ENCODE measurements around the gene KLHL8. TPM values are rescaled to one million over a fixed set of nuclear protein-coding genes. Genes with fewer than 3 reads are reported as not detected.
"Not testable (repeated sequence)": the region's sequence is repeated elsewhere in the genome, so short reads cannot be mapped to it uniquely, and the experiment has no call there.

The KLHL8 gene
- total RNA-seq, 2 donors from 2014 or later, result 10.6 to 11.8 TPM

DNA sequence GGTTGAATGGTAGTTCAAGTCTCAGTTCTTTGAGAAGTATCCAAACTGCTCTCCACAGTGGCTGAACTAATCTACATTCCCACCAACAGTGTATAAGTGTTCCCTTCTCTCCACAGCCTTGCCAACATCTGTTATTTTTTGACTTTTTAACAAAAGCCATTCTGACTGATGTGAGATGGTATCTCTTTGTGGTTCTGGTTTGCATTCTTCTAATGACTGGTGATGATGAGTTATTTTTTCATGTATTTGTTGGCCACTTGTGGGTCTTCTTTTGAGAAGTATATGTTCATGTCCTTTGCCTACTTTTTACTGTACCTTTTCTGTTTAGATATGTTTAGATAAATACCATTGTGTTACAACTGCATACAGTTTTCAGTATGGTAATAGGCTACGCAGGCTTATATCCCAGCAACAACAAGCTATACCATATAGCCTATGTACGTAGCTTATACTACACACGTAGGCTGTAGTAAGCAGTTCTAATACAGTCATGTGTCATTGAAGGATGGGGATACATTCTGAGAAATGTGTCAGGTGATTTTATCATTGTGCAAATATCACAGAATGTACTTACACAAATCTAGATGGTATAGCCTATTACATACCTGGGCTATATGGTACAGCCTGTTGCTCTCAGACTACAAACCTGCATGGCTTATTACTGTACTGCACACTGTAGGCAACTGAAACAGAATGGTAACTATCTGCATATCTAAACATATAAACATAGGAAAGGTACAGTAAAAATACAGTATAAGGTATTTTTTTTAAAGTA lies 28.1 kb downstream of the KLHL8 start:
- intact Hi-C loops (cut with DNase I), result no loop called here
- ATAC-seq (no peak), DNase-seq (no peak)

DNA sequence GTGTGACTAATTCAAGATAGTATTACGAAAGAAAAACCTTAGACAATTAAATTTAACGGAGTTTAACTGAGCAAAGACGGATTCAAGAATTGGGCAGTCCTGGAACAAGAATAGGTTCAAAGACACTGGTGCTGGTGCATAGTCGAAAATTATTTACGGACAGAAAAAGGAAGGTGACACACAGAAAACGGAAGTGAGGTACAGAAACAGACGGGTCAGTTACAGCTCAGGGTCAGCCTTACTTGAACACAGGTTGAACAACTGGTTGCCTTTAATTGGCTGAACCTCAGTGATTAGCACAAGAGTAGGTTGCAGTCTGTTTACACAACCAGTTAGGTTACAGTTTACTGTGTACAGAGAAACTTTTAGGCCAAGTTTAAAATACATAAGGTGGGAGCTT lies 31.5 kb downstream of the KLHL8 start:
- DNase-seq (no peak), ATAC-seq (no peak)
- intact Hi-C loops (cut with DNase I), result no loop called here

DNA sequence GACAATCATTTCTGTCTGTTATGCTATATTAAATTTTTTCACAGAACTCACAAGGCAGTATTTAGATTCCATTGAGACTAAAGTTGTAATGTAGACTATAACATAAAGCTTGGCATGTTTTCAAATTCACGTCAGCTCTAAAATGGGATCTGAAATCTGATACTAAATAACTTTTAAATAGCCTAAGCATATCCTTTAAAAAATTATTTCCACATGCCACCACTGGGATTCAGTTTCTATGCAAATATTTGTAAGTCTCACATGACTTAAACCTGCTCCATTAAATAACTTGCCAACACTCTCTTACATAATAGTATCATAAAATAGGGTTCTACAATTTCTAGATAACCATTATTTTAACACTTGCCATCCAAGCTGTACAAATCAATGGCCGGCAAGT lies 32.4 kb downstream of the KLHL8 start:
- intact Hi-C loops (cut with DNase I), result no loop called here
- ATAC-seq, result no peak
- no peak for DNase-seq

GRCh38 chr4:87185146-87185870 lies 35.1 kb downstream of the KLHL8 start:
- ATAC-seq, result no peak
- intact Hi-C loops (cut with DNase I), result no loop called here
- no peak for DNase-seq

- DNase-seq, result no peak
- intact Hi-C loops (cut with DNase I), result no loop called here
- no peak for ATAC-seq
Measured at GRCh38 chr4:87180767-87181166, 39.7 kb downstream of the KLHL8 start.

- no peak for ATAC-seq
- intact Hi-C loops (cut with DNase I), result no loop called here
Measured at GRCh38 chr4:87179751-87180150, 40.7 kb downstream of the KLHL8 start.

DNA sequence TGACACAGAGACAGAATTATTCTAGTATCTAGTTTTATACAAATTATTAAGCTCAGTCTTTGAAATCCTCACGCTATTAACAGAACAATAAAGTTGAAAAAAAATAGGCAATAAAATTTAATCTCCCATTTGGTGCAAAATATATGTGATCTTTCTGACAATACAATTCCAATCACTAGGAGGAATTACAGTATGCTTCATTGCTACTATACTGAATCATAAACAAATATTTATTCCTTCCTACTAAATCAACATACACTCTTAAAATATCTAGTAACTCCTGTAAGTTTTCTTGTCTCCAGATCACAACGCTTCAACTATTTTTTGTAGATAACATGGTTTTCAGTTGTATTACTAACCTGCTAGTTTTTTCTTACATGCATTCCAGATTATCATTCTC lies 45.7 kb downstream of the KLHL8 start:
- ATAC-seq (no peak), DNase-seq (no peak)
- intact Hi-C loops (cut with DNase I), result no loop called here

More at GRCh38 chr4:87179751-87180150, 40.7 kb downstream of the KLHL8 start:
- DNase-seq, result no peak

GRCh38 chr4:87171944-87172343 lies 48.5 kb downstream of the KLHL8 start:
- DNase-seq, result no peak
- no peak for ATAC-seq
- intact Hi-C loops (cut with DNase I), result no loop called here

DNA sequence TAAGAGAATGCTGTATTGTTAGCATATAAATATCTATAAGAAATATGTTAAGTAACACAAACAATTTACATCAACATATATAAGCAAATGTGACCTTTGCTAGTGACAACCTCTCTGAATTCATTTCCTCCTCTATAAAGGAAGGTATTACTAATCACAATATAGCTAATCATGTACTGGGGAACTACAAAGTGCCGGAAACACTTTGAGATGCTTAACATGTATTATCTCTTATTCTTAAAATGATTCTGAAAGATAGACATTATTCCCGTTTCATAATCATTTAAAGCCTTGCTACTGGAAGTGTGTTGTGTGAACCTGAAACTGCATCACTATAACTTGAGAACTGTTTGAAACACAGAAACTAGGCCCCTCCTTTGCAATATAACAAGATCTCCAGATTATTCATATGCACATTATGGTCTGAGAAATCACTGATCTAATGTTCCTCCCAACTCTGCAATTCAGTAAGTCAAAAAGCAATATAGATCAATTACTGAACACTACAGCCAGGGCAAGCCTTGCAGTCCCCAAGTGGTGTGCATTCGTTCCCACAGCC lies 54.0 kb downstream of the KLHL8 start:
- intact Hi-C loops (cut with DNase I), result no loop called here
- no peak for ATAC-seq
- DNase-seq, result no peak

- DNase-seq, result no peak
- intact Hi-C loops (cut with DNase I), result no loop called here
- no peak for ATAC-seq
Measured at GRCh38 chr4:87165892-87166291, 54.5 kb downstream of the KLHL8 start.

- ATAC-seq (no peak), DNase-seq (no peak)
- intact Hi-C loops (cut with DNase I), result loop anchor here (5.0 to 10.0 kb wide), 2 partner anchors 84 to 312 kb away; no protein-coding TSS in a partner anchor
Measured at GRCh38 chr4:87153078-87153870, 67.1 kb downstream of the KLHL8 start.

GRCh38 chr4:87152310-87153041 lies 67.9 kb downstream of the KLHL8 start:
- intact Hi-C loops (cut with DNase I), result loop anchor here (5.0 to 10.0 kb wide), 2 partner anchors 85 to 312 kb away; no protein-coding TSS in a partner anchor
- no peak for ATAC-seq
- DNase-seq, result no peak

GRCh38 chr4:87151730-87152129 lies 68.7 kb downstream of the KLHL8 start:
- DNase-seq (no peak), ATAC-seq (no peak)
- intact Hi-C loops (cut with DNase I), result loop anchor here (5.0 to 10.0 kb wide), 2 partner anchors 86 to 313 kb away; no protein-coding TSS in a partner anchor

- DNase-seq (no peak), ATAC-seq (peak; percentile 44 to 75)
- intact Hi-C loops (cut with DNase I), result loop anchor here (1.0 to 10.0 kb wide), 3 partner anchors 85 to 314 kb away; no protein-coding TSS in a partner anchor
Measured at GRCh38 chr4:87150498-87151261, 69.7 kb downstream of the KLHL8 start.

GRCh38 chr4:87147116-87147515 lies 73.3 kb downstream of the KLHL8 start:
- intact Hi-C loops (cut with DNase I), result no loop called here
- DNase-seq (no peak), ATAC-seq (no peak)

DNA sequence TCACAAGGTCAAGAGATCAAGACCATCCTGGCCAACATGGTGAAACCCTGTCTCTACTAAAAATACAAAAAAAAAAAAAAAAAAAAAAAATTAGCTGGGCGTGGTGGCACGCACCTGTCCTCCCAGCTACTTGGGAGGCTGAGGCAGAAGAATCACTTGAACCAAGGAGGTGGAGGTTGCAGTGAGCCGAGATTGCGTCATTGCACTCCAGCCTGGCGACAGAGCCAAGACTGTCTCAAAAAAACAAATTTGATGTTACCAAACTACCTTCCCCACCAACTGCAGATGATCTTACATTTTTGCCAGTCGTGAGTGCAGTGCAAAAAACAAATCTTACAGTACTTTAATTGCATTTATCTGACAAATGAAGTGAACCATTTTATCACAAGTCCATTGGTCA lies 74.5 kb downstream of the KLHL8 start:
- ATAC-seq; intact Hi-C loops (cut with DNase I); DNase-seq: not testable (repeated sequence)

GRCh38 chr4:87144356-87144755 lies 76.1 kb downstream of the KLHL8 start:
- ATAC-seq (no peak), DNase-seq (no peak)
- intact Hi-C loops (cut with DNase I), result no loop called here

- intact Hi-C loops (cut with DNase I), result no loop called here
- ATAC-seq (peak; percentile 53 to 61), DNase-seq (no peak)
Measured at GRCh38 chr4:87141428-87141827, 79.0 kb downstream of the KLHL8 start.

Data from left cardiac atrium (tissue), 4 donors.